ENCODE data around the gene LRIG1. TPM values are rescaled to one million over a fixed set of nuclear protein-coding genes. Genes with fewer than 3 reads are reported as not detected.

LRIG1 gene
- total RNA-seq, 1 experiment from 2014 or later: 4.8 TPM

DNA sequence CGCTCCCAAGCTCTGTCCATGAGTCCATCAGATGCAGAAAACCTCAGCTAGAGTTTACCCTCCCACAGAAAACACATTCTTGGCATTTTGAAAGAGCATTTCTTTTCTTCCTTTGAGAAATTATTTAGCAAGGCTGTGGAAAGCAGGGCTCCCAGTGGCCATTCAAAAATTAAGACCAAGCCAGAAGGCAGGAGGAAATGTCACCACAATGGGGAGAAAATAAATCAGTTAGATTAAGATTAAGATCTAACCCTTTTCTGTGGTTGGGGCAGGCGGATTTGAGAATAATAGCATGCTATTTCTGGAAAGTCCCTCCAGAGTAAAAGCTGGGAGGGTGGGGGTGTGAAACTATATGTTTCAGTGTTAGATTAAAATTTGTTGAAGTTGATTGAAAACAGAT lies 20.2 kb downstream of the LRIG1 start:
- no peak for DNase-seq (ENCODE audit: low read depth, low spot score)
- in situ Hi-C loops (cut with HindIII; ENCODE audit: low pct_unique_long_range_greater_than_20kb, low sequenced_read_pairs): no loop called here

DNA sequence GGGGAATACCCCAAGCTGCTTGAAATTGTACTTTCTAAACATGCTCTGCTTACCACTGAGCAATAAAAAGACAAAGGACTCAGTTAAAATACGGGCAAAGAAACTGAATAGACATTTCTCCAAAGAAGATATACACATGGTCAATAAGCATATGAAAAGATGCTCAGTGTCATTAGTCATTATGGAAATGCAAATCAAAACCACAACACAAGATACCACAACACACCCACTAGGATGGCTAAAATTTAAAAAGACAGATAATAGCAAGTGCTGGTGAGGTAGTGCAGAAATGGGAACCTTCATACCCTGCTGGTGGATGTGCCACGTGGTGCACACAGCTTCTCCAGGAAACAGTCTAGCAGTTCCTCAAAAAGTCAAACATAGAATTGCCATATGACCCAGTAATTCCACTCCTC lies 21.3 kb downstream of the LRIG1 start:
- in situ Hi-C loops (cut with HindIII; ENCODE audit: low pct_unique_long_range_greater_than_20kb, low sequenced_read_pairs): no loop called here
- DNase-seq (ENCODE audit: low read depth, low spot score): no peak

DNA sequence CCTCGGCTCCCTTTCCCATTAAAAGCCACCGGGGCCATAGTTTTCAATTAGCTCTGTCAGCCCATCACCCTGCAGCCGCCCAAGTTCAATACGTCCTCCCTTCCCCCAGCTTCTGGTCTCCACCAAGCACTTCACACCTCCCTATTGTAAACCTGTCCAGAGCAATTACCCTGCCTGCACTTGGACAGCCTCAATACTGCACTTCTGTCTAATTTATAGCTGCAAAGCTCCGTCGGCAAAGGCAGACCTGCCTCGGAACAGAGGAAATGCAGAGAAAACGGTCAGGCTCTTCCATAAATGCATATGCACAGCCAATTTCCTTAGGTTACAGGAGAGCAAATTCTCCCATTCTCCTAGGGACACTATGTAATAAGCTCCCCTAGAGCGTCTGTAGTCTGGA lies 21.9 kb downstream of the LRIG1 start:
- no peak for DNase-seq (ENCODE audit: low read depth, low spot score)
- in situ Hi-C loops (cut with HindIII; ENCODE audit: low pct_unique_long_range_greater_than_20kb, low sequenced_read_pairs): no loop called here

DNA sequence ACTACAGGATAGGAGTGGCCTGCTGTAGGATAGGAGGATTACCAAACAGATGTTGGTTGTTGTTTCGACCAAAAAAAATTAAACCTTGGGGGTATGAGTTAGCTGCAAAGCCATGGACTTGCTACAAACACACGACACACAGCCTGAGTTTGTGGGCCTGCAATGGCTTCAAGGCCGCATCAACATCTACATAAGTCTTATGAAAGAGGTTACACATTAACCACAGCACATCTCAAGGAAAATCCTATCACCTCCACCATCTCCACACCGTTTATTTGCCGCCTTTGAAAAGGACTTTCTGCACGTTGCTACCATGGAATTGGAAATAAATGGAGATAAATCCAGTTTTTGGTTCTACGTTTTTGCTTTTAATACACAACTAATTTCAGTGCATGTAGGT lies 23.0 kb downstream of the LRIG1 start:
- in situ Hi-C loops (cut with HindIII; ENCODE audit: low pct_unique_long_range_greater_than_20kb, low sequenced_read_pairs): no loop called here
- no peak for DNase-seq (ENCODE audit: low read depth, low spot score)

DNA sequence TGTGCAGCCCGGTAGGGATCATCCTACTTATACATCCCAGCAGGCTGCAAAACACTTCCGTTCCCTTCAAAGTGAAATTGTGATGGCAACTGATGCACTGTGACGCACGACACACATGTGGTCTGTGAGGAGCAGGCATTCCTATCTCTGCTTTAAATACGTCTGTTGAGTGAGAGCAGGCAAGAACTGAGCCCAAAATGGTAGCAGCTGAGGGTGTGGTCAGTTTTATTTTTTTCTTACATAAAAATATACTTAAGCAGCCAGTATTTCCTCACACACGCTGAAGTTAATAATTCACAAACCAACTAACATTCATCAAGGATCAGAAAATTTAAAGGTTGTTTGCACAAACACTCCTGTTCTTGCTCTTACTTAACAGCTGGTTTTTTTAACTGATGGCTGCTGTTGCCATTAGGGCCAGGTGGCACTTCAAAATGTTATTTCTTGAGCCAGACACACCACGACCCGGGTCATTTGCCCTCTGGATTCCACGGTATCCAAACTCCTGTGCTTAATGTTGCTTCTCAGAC lies 23.9 kb downstream of the LRIG1 start:
- in situ Hi-C loops (cut with HindIII; ENCODE audit: low pct_unique_long_range_greater_than_20kb, low sequenced_read_pairs): no loop called here
- no peak for DNase-seq (ENCODE audit: low read depth, low spot score)

DNA sequence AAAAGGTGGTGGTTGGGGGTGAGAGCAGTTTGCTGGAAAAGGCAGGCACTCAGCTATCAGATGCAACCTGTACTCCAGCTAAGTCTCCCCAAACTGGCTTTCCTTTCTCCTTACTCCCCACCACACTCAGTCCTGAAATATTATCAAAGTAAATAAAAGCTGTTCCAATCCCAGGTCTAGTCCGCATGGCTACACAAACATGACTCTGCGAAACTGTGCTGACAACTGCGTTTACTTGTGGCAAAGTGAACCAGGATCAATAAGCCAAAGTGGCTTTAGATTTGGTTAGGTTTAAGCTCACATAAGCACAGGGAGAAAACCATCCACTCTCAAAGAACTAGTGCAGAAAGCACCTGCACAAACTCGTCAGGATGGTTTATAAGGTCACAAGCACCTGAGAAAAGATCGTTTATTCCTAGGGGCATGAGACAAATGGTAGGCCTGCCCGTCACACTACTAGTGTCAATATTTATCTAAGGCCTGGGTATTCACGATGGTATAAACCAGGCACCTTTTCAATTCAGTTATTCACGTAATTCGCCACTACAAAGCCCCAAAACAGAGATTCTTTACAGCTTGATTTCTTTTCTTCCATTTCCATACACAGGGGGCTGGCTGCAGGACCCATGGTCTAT lies 25.3 kb downstream of the LRIG1 start:
- in situ Hi-C loops (cut with HindIII; ENCODE audit: low pct_unique_long_range_greater_than_20kb, low sequenced_read_pairs): no loop called here
- no peak for DNase-seq (ENCODE audit: low read depth, low spot score)

DNA sequence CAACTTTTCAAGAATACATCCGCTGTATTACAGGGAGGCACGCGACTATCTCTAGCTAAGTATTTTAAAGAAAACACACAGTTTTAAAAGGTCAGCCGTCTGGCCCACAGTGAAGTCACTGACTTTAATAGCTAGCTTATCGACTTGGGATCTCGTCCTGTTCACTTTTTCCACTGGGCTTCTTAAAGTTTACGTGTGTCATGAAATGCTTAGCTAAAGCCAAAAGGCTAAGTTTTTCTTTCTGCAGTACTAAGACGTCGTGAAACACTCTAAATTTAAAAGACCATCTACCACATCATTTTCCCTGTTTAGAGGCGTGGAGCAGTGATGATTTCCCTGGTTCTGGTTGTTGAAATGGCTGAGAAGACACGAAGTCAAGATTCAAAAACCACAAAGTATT lies 27.1 kb downstream of the LRIG1 start:
- in situ Hi-C loops (cut with HindIII; ENCODE audit: low pct_unique_long_range_greater_than_20kb, low sequenced_read_pairs): no loop called here
- no peak for DNase-seq (ENCODE audit: low read depth, low spot score)

DNA sequence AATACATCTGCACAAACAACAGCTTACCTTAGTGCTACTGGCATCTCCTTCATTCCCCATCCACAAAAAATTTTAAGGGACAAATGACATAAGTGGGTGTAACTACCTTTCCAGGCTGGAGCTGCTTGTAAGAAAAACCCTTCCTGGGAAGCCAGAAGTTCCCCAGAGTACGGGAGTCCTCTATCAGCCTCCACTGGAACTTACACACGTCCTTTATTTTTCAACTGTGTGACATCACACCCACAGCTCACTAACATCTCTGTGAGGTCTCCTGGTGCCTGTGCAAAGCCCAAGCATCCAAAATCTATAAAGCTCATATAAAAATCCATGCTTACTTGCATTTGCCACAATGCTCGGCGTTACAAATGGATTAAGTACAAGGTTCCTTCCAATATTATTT lies 27.6 kb downstream of the LRIG1 start:
- in situ Hi-C loops (cut with HindIII; ENCODE audit: low pct_unique_long_range_greater_than_20kb, low sequenced_read_pairs): no loop called here
- no peak for DNase-seq (ENCODE audit: low read depth, low spot score)

DNA sequence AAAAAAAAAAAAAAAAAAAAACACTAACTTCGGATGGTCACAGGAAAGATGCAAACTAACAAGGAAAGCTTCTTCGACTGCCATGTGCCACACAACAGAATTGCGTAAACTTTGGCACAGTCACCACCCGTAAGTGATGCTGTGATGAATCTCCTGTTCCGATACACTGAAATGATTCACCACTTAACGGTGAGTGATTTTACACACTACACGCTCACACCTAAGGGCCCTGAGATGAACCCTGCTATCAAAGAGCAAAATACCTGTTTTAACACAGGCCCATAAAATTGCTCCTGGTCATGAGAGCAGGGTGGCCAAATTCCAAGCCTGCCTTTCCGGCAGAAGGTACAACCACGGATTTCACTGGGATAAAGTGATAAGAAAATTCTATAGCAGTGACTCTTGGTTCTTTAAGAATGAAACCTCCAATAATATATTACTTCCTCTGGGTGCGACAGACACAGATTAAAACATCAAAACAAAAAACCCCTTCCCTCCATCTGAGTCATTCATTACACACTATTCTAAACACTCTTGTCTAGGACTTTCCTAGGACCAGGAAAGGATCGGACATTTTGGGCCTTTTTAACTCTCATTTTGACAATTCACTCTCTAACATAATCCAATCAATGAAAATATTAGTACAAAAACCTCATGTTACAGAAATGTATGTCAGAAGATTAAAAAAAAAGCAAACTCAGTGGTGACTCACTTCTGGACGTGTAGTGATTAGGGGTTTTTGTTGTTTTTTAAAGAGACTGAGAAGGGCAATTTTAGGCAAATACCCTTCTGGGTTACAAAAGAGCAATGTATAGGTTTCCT lies 28.3 kb downstream of the LRIG1 start:
- DNase-seq (ENCODE audit: low read depth, low spot score): no peak
- in situ Hi-C loops (cut with HindIII; ENCODE audit: low pct_unique_long_range_greater_than_20kb, low sequenced_read_pairs): no loop called here

DNA sequence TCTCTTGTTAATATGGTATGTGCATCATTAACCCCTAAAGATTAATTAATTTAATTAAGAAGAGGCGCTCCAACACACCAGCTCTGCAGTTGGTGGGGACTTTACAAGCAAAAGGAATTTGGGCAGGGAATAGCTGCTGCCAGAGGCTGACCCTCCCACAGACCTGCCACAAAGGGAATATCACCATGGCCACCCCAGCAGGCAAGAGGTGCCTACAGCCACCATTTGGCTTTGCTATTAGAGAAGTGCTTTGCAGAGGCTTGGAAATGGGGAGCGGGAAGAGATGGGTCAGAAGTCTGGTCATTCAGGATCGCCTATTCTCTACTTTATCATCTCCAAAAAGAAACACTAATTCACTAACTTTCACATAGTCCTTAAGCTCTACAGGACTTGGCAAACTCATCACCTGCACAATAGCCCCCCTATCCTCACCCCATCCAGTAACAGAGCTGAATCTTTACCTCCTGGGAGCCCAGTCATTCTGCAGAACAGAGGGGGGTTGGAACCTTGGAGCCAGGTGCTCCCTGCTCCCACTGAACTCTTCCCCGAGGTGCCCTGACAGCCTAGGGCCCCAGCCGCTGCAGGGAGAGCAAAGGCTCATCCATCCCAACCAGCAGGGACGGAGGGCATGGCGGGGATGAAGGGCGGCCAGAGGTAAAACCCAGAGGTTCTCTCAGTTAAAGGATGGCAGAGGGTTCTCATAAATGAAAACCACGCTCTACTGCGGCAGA lies 29.7 kb downstream of the LRIG1 start:
- in situ Hi-C loops (cut with HindIII; ENCODE audit: low pct_unique_long_range_greater_than_20kb, low sequenced_read_pairs): no loop called here
- no peak for DNase-seq (ENCODE audit: low read depth, low spot score)

DNA sequence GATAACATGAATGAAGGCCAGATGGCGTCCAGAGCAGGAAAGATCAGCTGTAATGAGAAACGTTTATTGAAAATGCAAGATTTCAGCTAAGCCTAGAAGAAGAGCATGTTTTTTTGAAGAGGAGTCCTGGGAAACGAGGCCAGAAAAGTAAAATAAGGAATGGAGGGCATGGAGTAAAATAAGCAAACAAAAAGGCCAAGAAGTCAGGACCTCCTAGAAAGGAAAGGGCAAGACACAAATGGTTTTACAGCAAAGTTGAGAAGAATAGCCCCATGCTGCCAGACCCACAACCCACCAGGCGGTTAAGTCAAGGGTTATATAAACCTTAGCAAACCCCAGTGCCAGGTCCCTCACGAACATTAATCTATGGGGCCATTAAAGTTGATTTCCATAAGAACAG lies 30.5 kb downstream of the LRIG1 start:
- in situ Hi-C loops (cut with HindIII; ENCODE audit: low pct_unique_long_range_greater_than_20kb, low sequenced_read_pairs): no loop called here
- DNase-seq (ENCODE audit: low read depth, low spot score): no peak

DNA sequence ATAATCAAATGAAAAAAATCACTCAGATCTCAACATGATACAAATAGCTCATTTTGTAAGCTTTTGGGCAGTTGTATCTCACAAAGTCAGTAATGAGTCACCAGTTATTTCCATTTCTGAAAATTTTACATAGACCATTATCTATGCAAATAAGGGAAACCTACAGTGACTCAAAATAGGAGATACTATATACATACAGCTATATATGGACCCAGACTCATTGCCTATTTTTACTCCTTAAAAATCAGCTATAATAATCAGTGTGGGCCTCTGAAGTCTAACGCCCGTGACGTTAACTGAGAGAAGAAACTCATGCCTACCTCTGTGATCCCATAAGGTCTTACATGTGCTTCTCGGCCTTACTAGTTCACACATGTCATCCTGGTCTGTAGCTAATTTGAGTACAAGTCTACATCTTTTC lies 31.6 kb downstream of the LRIG1 start:
- in situ Hi-C loops (cut with HindIII; ENCODE audit: low pct_unique_long_range_greater_than_20kb, low sequenced_read_pairs): no loop called here

DNA sequence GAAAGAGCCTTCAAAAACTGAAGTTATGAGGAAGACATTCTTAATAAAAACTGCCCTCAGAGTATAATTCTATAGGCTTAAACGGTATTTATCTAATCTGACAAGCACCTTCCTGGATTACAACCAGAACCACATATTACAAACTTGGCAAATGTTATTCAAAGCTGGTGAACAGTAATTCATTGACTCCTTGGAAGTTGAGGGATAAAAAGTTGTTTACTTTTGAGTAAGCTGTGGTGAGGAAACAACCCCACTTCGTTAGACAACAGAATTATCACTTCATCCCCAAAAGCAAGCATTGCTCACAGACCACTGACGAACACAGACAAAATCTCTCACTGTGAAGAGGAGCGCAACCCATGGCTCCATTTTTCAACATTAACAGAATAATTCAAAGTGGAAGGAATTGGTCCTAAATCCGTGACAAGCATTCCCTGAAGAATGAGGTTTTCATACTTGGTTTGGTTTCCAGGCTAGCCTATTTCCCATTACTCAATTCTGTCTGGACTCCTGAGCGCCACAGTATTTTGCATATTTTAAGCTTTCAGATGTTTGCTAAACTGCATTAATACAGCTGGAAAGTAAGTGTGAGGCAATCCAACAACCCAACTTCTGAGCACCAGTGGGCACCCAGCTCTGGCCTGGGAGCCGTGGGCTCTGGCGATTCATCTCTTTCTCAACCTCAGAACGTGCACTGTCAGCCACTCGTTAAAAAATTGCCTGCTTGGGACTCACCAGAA lies 32.7 kb downstream of the LRIG1 start:
- in situ Hi-C loops (cut with HindIII; ENCODE audit: low pct_unique_long_range_greater_than_20kb, low sequenced_read_pairs): no loop called here
- no peak for DNase-seq (ENCODE audit: low read depth, low spot score)

More for the DNA sequence above, 31.6 kb downstream of the LRIG1 start:
- no peak for DNase-seq (ENCODE audit: low read depth, low spot score)

DNA sequence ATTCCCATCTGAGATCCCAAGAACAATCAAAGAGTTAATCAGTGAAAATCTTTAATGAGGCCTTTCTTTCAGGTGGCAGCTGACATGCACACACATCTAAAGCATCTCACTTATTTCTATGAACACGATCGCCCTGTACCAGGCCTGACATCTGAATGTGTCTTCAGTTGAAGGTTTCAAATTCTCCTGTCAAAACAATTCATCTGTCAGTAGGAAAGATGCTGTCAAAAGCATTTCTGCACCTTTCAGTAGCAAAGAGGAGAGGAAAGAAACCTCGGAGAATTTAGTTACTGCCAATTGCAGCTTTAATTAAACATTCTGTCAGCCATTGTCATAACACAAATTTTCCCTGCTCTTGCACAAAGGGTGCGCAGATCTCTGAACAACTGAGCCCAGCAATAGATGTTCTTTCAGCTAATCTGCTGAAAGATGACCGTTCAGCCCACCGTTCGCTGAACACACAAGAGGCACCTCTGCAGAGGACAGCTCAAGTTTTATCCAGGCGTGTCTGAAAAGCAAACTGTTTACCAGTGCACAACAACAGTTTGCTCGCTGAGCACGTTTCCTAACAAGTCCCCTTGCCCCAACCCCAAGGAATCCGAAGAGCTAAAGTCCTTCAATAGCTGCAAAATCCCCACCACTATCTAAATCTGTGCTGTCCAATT lies 34.1 kb downstream of the LRIG1 start:
- in situ Hi-C loops (cut with HindIII; ENCODE audit: low pct_unique_long_range_greater_than_20kb, low sequenced_read_pairs): no loop called here
- no peak for DNase-seq (ENCODE audit: low read depth, low spot score)

DNA sequence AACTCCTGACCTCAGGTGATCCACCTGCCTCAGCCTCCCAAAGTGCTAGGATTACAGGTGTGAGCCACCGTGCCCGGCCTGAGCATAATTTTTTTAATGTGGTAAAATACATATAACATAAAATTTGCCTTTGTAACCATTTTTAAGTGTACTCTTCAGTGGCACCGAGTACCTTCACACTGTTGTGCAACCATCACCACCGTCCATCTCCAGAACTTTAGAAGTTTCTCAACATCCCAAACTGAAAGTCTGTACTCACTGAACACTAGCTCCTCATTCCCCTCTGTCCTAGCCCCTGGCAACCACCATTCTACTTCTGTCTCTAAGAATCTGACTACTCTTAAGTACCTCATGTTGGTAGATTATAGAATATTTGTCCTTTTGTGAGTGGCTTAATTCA lies 35.2 kb downstream of the LRIG1 start:
- in situ Hi-C loops (cut with HindIII; ENCODE audit: low pct_unique_long_range_greater_than_20kb, low sequenced_read_pairs): no loop called here
- DNase-seq (ENCODE audit: low read depth, low spot score): no peak

DNA sequence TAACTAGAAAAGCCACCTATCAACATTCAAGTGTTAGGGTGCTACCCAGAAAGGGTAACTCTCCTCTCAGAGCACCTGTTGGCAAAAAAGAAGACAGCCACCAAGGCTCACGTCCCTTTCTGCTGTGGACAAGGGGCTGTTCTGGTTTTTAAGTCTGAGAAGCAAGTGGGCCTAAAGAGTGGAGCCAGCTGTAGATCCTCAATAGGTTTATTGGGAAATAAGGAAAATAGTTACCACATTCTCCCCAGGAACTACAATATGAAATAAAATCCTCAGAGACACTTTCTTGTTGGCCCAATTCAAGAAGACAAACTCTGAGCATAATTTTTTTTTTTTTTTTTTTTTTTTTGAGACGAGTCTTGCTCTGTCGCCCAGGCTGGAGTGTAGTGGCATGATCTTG lies 35.8 kb downstream of the LRIG1 start:
- in situ Hi-C loops (cut with HindIII; ENCODE audit: low pct_unique_long_range_greater_than_20kb, low sequenced_read_pairs): no loop called here
- no peak for DNase-seq (ENCODE audit: low read depth, low spot score)

DNA sequence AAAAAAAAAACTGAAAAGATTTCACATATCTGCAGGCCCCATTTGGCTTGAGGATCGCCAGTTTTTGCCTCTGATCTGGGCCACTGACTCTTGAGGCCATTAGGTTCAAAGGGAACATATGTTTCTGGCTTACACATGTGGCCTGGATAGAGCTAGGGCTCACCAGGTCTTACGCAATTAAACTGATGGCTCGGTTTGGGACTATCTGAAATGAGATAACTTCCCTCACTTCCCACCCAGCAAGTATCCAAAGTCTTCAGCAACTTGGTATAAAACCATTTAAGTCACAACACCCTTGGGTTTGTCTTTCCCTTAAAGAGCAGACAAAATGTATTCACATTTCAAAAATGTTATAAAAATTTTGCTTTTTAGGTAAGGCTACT lies 36.3 kb downstream of the LRIG1 start:
- in situ Hi-C loops (cut with HindIII; ENCODE audit: low pct_unique_long_range_greater_than_20kb, low sequenced_read_pairs): no loop called here
- DNase-seq (ENCODE audit: low read depth, low spot score): no peak

Measured in SK-MEL-5 (cell line).